HG03135 (cell line): Measurements from ENCODE around the gene MRTFA.
"Not testable (repeated sequence)": the region's sequence is repeated elsewhere in the genome, so short reads cannot be mapped to it uniquely, and the experiment has no call there.

Experiments used
- ATAC-seq: cut with Tn5 transposase; IDR thresholded peaks from one replicate; pipeline ENCODE4 v1.9.1; 2021; ENCODE audit warnings: mild to moderate bottlenecking, moderate library complexity; ENCODE audit not compliant: unreplicated experiment

MRTFA gene

DNA sequence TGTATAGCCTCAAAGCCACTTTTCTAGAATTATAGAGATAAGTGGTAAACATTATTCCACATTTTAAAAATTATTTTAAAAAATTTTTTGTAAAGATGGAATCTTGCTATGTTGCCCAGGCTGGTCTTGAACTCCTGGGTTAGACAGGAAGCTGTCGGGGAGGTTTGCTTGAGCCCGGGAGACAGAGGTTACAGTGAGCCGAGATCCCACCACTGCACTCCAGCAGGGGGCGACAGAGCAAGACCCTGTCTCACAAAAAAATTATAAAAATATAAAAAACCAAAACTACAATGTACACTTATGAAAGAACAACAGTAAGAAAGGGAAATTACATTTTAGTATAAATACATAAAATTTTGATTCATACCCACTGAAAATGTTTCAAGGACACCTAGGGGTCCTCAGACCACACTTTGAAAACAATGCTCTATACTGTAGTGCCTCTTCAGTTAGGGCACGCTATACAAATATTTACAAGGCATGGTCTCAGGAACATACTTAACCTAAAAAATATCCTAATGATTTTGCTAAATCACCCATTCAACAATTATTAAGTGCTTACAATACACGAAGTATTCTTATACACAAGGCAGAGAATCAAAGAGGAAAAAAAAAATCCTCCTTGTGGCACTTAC lies 111.2 kb downstream of the MRTFA start:
- ATAC-seq: no peak

DNA sequence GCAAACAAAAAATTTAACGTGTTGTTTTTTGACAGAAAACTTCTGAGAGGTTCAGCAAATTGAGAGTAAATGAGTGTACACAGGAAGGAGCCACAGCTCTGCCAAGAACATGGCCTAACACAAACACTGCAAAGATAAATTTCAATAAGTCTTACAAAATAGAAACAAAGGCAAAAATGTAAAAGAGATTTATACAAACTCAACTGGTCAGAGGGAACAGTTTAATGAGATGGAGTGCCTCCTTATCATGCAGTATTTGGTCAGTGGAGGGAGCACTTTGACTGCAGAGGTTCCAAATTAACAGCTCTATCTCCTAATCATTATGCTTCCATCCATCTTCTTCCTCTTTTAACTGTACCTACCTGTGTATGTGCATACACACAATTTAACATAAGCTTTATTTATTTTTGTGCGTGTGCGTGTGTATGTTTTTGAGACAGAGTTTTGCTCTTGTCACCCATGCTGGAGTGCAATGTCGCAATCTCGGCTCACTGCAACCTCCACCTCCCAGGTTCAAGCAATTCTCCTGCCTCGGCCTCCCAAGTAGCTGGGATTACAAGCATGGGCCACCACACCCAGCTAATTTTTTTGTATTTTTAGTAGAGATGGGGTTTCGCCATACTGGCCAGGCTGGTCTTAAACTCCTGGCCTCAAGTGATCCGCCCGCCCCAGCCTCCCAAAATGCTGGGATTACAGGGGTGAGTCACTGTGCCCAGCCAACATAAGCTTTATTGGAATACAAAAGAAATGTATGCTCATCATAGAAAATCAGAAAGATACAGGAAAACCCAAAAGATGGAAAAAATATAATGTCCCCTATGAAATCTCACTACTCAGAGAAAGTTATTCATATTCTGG lies 111.9 kb downstream of the MRTFA start:
- no peak for ATAC-seq

DNA sequence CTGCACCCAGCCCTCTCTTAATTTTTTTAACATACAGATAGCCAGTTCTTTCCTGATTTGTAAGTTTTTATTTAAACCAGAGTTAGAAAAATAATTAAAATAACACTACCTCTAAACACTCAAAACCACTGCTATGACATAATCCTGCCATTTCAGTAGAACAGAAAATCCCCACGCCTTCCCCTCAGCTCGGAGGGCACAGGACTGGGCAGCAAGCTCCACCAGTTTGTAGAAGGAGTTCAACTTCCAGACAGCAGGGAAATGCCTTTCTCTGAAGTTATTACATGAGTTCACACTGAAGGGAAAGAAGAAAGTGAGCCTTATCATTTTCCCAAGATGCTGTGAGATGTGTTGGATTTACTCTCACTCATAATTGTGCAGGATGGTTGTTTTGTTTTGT lies 114.4 kb downstream of the MRTFA start:
- ATAC-seq: no peak

DNA sequence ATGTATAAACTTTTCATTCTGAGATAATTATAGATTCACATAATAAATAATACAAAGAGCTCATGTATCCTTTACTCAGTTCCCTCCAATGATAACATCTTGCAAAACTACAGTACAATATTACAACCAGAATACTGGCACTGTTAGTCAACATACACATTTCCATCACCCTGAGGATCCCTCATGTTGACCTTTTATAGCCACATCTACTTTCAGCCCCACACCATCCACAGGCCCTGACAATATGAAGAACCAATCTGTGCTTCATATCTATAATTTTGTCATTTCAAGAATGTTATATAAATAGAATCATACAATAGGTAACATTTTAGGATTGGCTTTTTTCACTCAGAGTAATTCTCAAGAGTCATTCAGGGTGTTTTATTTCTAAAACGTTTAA lies 115.5 kb downstream of the MRTFA start:
- no peak for ATAC-seq

DNA sequence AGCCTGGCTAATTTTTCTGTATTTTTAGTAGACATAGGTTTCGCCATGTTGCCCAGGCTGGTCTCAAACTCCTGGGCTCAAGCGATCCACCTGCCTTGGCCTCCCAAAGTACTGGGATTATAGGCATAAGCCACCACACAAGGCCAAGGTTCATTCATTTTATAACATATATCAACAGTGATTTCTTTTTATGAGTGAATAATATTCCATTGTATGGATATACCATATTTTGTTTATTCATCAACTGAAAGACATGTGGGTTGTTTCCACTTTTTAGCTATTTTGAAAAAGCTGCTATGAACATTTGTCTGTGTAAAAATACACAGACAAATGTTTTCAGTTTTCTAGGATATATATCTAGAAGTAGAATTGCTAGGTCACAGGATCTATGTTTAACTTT lies 116.0 kb downstream of the MRTFA start:
- ATAC-seq: no peak

DNA sequence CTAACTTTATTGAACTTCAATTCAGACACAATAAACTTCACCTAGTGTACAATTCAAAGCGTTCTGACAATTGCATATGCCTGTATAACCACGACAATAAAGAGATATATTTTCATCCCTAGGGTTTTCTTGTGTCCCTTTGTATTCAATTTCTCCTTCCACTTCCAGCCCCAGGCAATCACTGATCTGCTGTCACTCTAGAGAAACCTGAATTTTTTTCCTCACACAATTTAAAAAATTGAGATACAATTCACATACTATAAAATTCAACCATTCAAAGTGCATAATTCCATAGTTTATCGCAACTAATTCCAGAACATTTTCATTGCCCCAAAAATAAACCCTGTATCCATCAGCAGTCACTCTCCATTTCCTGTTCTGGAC lies 116.6 kb downstream of the MRTFA start:
- no peak for ATAC-seq

DNA sequence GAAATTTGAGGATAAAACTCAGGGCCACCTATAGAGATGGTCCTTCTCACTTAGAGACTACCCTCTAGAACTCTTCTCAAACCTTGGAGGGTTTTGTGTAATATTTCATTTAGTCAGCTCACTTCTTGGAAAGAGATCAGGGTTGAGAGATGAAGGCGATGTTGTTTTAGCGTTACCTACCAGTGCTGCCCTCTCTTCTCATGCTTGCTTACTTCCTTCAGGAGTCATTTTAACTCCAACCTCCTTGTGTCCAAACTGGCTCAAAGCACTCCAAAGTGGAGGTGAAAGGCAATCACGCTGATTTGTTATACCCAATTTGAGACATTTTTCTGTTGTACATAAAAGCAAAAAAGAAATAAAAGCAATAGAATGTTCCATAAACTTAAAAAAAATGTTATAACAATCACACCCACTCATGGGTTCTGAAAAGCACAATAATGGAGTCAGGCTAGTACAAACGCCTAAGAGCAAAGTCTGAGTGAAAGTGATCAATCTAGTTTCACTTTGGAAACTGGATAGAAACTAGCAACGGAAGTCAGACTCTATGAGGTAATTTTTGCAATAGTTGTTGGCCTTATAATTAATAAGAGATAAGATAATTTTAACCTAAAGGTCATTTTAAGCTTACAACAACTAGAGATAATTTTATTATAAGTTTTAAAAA lies 117.1 kb downstream of the MRTFA start:
- peak; percentile 65 for ATAC-seq

DNA sequence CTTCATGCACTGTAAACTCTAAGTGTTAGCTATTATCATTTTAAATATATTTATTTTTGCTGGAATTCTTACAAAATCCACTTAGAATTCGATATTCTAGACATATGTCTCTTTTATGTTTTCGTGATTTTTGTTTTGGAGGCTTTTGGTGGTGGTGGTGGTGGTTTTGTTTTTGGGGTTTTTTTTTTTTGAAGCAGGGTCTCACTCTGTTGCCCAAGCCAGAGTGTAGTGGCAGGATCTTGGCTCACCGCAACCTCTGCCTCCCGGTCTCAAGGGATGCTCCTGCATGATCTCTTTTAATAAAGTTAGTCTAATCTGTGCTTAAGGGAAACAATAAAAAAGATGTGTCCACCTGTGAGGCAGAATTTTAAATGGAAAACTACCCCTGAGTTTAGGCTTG lies 117.7 kb downstream of the MRTFA start:
- ATAC-seq: no peak

DNA sequence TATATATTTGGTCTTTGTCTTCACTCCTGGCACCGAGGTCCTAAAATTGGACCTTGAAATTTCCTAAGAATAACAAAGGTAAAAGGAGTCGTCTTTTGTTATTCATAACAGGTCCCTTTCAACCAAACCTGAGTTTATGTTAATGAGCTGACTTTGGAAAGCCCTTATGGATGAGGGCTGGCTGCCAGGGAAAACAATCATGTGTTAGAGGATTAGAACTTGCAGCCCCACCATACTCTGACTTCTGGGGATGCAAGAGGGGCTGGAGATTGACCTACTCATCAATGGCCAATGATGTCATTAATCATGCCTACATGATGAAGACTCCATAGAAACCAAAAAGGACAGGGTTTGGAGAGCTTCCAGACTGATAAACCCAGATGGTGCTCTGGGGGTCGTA lies 118.9 kb downstream of the MRTFA start:
- no peak for ATAC-seq

DNA sequence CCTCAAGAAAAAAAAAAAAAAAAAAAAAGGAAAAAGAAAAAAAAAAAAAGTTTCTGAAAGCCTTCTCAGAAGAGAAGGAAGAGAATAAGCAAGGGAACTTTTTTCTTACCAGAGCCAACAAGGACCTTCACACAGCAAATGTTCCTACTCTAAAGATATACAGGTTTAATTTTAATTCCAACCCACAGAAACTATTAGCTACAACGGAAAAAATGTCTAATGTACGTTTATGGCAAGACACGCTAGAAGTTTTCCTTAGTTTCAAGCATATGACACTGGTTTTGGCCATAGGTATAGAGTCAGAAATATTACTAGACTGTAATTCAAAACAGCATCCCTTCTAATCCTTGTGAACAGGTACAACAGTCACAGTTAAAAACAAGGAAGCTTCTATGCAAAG lies 120.1 kb downstream of the MRTFA start:
- no peak for ATAC-seq

DNA sequence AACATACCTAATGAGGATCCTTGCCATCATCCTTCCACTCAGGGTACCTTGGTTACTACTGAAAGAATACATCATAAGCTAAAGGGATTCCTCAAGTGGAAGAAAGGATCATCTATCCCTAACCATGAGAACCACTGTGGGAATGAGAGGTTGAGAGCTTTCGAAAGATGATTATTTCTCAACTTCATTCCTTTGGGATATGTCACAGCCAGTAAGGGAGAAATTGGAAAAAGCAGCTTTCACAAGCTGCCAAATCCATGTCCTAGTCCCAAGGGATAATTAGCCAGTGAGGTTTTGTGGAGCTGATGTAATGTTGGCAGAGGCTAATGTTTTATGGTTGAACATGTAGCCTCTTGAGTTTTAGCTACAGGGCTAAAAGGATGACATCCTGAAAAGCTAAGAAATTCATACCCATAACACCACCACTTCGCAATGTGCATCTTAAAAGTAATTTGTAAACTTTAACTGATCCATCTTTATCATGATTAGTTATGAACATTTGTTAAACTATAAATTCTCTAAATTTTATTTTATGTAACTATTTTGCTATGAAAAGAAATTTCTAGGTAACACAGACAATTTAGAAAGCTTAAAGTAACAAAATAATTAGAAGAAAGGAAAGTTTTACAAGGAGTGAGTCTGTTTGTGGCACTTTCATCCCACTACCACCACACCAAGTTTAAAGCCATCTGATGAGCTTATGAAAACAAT lies 123.9 kb downstream of the MRTFA start:
- ATAC-seq: no peak

DNA sequence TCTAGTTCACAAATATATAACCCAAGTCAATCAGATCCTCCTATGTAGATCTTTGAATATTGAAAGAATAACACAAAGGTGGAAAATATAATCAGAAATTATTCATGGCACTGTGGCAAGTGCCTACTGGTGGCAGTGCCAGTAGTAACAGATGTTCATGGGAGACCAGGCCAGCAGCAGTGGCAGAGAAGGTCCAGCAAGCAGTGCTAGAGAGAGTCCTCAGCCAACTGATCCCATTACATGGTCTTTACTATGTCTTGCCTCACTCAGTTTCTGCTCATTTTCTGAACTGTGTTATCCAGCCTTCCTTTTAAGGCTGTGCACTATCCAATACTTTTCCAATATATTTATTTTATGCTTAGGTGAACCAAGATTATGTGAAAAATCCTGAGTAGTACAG lies 124.9 kb downstream of the MRTFA start:
- no peak for ATAC-seq

DNA sequence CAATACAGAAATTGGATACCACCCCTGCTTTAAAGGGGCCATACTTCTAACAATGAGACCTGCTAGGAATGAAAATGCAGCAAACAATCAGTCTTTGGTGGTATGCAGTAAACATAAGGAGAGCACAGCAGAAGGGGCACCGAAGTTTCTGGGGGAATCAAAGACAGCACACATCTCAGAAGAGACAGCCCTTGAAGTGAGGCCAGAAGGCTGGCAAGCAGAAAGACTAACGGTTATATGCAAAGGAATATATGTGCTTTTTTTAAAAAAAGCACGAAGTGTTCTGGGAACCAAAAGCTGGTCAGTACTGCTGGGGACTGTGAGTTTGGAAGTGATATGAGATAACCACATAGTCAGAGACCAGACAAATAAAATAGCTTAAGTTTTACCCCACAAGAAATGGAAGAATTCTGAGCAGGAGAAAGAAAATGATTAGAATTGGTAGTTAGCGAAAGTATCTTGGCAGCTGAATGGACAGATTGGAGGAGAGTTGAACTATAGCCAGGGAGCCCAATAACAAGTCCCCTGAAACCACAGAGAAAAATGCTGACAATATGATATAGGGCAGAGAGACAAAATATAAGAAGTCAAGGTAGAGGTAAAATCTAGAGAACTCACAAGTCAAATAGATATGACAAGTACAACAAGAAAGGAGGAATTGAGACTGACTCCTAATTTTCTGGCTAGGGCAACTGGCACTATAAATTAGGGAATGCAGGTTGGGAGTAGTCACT lies 125.7 kb downstream of the MRTFA start:
- ATAC-seq: no peak

DNA sequence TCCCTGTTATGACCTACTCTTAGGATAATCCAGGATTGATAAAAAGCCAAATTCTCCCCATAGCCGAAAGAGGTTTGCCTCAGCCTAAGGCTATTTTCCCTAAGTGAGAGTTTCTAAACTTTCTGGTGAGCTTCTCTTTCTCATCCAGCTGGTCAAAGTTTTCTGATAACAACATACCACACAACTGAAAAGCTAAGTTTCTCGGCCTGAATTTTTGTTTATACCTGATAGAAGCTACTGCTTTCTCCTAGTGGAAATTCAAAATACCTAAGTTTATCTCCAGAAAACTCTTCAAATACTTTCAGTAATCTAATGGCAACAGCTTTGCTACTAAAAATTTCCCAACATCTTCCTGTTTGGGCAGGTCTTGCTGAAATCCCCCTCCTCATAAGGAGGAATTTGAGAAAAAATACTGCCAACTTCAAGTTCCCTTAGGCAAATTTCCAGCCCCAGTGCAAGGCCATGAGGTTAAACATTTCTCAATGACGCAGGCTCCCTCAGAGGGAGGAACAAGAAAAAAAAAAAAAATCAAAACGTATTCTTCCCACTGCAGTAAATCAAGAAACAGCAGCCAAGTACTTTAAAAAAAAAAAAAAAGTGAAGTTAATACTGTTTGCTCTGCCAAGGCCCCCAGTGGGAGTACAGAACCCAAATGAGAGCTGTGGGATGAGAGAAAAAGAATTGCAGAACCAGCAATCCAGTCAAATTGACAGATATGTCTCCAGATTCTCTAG lies 127.0 kb downstream of the MRTFA start:
- no peak for ATAC-seq

DNA sequence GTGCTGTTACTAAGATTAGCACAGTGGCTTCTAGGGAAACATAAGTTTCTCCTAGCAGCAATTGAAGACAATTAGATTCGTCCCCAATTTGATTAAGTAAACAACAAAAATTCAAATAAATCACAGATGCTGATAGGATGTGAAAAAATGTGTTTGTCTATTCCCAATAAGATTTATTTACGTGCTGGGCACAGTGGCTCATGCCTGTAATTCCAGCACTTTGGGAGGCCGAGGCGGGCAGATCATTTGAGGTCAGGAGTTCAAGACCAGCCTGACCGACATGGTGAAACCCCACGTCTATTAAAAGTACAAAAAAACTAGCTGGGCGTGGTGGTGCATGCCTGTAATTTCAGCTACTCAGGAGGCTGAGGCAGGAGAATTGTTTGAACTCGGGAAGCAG lies 128.5 kb downstream of the MRTFA start:
- not testable (repeated sequence) for ATAC-seq

DNA sequence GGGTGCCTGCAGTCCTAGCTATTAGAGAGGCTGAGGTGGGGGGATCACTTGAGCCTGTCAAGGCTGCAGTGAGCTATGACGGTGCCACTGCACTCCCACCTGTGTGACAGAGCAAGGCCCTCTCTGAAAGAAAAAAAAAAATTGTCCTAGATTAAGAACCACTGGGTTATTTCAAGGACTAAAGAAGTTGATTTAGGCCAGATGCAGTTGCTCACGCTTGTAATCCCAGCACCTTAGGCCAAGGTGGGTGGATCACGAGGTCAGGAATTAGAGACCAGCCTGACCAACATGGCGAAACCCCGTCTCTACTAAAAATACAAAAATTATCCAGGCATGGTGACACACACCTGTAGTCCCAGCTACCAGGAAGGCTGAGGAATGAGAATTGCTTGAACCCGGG lies 129.0 kb downstream of the MRTFA start:
- no peak for ATAC-seq

DNA sequence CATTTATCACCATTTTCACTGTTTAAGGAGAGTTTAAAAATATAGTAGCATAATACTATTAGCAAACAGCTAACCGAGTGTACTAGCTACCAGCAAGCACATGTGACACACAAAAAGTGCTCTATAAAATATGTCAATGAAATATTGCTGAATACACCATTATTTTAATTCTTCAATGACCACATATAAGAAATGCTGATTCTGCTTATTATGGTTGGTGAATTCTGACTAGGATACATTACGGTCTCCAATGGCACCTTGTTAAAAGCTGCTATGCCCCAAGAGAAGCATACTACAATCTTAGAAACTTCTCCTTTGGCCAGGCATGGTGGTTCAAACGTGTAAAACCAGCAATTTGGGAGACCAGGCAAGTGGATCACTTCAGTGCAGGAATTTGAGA lies 129.8 kb downstream of the MRTFA start:
- no peak for ATAC-seq

DNA sequence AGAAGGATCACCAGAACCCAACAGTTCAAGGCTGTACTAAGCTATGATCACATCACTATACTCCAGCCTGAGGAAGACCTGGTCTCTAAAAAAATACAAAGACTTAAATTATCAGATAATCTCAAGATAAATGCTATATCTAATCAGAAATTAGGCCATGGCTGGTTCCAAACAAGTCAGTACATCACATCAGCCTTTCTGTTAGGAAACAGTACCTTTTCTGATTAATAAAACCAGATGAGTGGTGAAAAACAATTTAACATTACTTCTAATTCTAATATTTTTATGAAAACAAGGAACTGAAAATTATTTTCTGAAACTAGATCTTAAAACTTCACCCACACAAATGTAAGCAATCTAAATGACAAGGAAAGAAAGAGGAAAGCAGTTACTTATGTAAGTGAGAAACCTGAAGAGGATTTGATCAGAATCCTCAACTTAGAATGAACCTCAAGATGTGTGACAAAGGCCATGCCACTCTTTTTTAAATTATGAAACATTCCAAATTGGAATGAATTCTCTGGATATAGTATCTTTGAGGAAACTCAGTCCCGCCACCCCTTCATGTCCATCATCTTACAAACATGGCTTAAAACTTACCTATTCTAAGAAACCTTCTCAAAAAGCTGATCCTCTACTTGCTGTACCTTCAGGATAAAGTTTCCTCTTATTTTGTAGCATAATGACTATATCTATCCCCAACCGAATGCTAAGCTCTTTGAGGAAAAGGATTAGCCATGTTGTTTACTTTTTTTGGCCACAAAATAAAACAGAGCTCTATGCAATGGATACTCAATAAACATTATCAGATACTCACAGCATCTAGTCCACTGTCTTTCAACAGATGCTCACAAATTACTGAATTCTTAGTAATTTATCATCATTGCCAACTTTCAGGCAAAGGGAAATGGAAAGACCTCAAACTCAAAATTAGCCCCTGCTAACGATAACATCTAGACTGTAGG lies 132.0 kb downstream of the MRTFA start:
- ATAC-seq: no peak

DNA sequence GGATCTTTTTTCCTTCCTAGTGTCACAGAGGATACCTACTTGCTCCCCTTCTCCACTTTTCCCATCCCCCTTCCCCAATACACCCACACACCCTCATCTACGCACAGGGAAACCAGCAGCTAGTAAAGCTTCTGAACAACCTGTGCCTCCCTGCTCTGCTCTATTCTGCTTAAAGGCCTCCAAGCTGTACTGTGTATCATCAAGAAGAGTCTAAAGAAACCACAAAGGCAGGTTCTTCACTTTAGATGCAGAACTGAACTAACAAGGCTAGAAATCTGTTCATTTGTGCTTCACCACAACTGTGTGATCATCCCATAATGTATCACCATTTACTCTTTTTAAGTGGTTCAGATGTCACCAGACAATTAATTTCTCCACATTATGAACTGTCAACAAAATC lies 133.6 kb downstream of the MRTFA start:
- no peak for ATAC-seq
